Measurements from ENCODE around the gene KRT31. TPM values are rescaled to one million over a fixed set of nuclear protein-coding genes. Genes with fewer than 3 reads are reported as not detected.
"Not testable (repeated sequence)": the region's sequence is repeated elsewhere in the genome, so short reads cannot be mapped to it uniquely, and the experiment has no call there.

KRT31 gene
- total RNA-seq, 4 donors from 2014 or later, result not detected

DNA sequence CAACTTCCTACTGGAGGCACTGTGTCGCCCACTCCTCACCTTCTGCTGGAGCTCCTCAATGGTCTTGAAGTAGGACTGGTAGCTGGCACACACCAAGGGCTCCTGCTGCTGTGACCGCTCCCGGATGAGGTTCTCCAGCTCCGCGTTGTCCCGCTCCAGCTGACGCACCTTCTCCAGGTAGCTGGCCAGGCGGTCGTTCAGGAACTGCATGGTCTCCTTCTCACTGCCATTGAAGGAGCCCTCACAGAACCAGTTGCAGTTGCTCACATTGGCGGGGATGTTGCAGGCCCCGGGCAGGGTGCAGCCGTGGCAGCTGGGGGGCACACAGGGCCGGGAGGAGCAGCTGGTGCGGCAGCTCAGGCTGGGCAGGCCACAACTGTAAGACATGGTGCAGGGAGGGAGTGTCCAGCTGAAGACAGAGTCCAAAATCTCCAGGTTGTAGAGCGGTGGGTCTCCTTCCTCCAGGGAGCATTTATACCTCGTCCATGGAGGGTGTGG, 47.0 kb downstream of the KRT31 start, which contains the start of gene KRT33A:
TSS of gene KRT33A (minus strand) at position 448 of the 498 bp plus-strand sequence. CDS start at position 387, 61 bp downstream.
- TF ChIP-seq CTCF (IDR thresholded peaks at IDR 0.05; ENCODE audit: low read depth), result not testable (repeated sequence)

DNA sequence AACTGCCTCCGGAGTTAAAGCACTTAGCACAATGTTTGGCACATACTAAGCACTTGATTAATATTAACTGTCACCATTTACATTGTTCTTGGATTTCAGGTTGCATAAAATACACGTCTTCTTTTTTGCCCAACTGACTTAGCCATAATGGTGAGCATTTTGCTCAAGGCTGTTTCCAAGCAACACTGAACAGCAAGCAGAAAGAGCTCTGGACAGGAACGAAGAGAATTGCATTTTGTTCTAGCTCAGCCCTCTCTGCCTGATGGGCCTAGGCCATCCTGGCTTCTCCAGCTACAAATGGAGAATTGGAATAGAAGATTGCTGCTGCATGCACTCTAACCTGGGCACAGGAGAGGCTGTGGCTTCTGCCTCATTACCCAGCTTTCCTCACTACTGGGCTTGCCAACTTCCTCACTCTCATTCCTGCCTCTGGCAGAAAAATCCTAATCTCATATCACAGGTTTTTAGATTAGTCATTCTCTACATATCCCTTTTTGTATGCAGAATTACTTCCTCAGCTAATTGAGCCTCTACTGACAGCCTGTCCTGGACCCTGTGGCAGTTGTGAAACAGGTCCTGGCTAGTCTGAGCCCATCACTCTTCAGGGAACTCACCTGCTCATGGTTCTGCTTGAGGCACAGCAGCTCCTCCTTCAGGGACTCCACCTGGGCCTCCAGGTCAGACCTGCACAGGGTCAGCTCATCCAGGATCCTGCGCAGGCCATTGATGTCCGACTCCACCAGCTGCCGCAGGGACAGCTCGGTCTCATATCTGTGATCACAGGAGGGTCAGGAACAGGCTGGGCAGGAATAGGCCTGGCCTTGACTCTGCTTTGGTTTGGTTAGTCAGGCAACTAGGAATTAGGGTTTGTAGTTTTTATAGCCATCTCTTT, 49.3 kb downstream of the KRT31 start:
- TF ChIP-seq CTCF (IDR thresholded peaks at IDR 0.05; ENCODE audit: low read depth), result no peak

- no peak for TF ChIP-seq CTCF (IDR thresholded peaks at IDR 0.05; ENCODE audit: low read depth)
Measured at GRCh38 chr17:41345992-41346391, 51.4 kb downstream of the KRT31 start.

Other genes starting within 250 kb of the KRT31 start
- gene KRTAP4-5, start 247.8 kb downstream of the KRT31 start, total RNA-seq, result not detected
- not detected for gene KRTAP4-4, start 236.9 kb downstream of the KRT31 start, total RNA-seq
- not detected for gene KRTAP4-3, start 229.4 kb downstream of the KRT31 start, total RNA-seq
- gene KRTAP4-2, start 219.4 kb downstream of the KRT31 start, total RNA-seq, result not detected
- gene KRTAP4-1, start 212.7 kb downstream of the KRT31 start, total RNA-seq, result not detected
- not detected for gene KRTAP9-1, start 207.7 kb downstream of the KRT31 start, total RNA-seq
- not detected for gene KRTAP9-2, start 171.0 kb downstream of the KRT31 start, total RNA-seq
- not detected for gene KRTAP9-3, start 165.2 kb downstream of the KRT31 start, total RNA-seq
- gene KRTAP9-8, start 159.6 kb downstream of the KRT31 start, total RNA-seq, result not detected
- not detected for gene KRTAP9-4, start 147.9 kb downstream of the KRT31 start, total RNA-seq
- not detected for gene KRTAP9-9, start 142.2 kb downstream of the KRT31 start, total RNA-seq
- not detected for gene KRTAP9-6, start 132.2 kb downstream of the KRT31 start, total RNA-seq
- not detected for gene KRTAP9-7, start 121.9 kb downstream of the KRT31 start, total RNA-seq
- not detected for gene KRTAP29-1, start 94.8 kb downstream of the KRT31 start, total RNA-seq
- gene KRTAP16-1, start 88.3 kb downstream of the KRT31 start, total RNA-seq, result not detected
- gene KRTAP17-1, start 81.9 kb downstream of the KRT31 start, total RNA-seq, result not detected
- not detected for gene KRT33A, start 46.8 kb downstream of the KRT31 start, total RNA-seq
- not detected for gene KRT33B, start 27.8 kb downstream of the KRT31 start, total RNA-seq
- gene KRT34, start 15.3 kb downstream of the KRT31 start, total RNA-seq, result not detected
- gene KRT37, start 27.0 kb upstream of the KRT31 start, total RNA-seq, result not detected
- gene KRT38, start 43.4 kb upstream of the KRT31 start, total RNA-seq, result not detected
- not detected for gene KRT32, start 69.8 kb upstream of the KRT31 start, total RNA-seq
- gene KRT35, start 83.5 kb upstream of the KRT31 start, total RNA-seq, result not detected
- not detected for gene KRT36, start 92.3 kb upstream of the KRT31 start, total RNA-seq
- gene KRT13, start 108.0 kb upstream of the KRT31 start, total RNA-seq, result not detected
- gene KRT15, start 121.3 kb upstream of the KRT31 start, total RNA-seq, result not detected
- gene KRT19, start 130.7 kb upstream of the KRT31 start, total RNA-seq, result 1 to 10 TPM in 3 of 4 donors, not detected in 1; 1.7 to 9.6 (median 2.2) TPM
- not detected for gene KRT9, start 174.5 kb upstream of the KRT31 start, total RNA-seq
- gene KRT14, start 189.3 kb upstream of the KRT31 start, total RNA-seq, result 1 to 10 TPM in 2 of 4 donors, not detected in 2; 2.0 to 2.1 TPM
- gene KRT16, start 215.2 kb upstream of the KRT31 start, total RNA-seq, result 10 to 100 TPM in 2 of 4 donors, 1 to 10 TPM in 1, not detected in 1; 7.5 to 42.0 (median 30.4) TPM
- not detected for gene KRT17, start 227.0 kb upstream of the KRT31 start, total RNA-seq

All from subcutaneous adipose tissue (tissue), 4 donors.